Measurements from ENCODE around the gene PODNL1.

DNA sequence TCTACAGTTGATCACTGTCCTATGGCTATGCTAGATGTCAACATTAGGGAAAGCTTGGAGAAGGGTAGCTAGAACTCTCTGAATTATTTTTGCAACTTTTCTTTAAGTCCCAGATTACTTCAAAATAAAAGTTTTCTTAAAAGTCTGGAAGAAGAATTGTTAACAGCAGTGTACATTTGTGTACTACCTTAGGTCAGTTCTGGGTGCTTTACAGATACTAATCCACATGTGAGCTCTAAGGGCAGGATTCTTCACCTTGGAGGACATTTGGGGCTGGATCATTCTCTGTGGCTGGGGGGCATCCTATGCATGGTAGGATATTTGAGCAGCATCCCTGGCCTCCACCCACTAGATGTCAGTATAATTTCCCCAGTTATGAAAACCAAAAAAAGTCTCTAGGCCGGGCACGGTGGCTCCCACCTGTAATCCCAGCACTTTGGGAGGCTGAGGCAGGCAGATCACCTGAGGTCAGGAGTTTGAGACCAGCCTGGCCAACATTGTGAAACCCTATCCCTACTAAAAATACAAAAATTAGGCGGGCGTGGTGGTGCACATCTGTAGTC lies 35.1 kb downstream of the PODNL1 start:
- no peak for TF ChIP-seq POLR2A (IDR thresholded peaks at IDR 0.05)
- TF ChIP-seq, protein P1, sequence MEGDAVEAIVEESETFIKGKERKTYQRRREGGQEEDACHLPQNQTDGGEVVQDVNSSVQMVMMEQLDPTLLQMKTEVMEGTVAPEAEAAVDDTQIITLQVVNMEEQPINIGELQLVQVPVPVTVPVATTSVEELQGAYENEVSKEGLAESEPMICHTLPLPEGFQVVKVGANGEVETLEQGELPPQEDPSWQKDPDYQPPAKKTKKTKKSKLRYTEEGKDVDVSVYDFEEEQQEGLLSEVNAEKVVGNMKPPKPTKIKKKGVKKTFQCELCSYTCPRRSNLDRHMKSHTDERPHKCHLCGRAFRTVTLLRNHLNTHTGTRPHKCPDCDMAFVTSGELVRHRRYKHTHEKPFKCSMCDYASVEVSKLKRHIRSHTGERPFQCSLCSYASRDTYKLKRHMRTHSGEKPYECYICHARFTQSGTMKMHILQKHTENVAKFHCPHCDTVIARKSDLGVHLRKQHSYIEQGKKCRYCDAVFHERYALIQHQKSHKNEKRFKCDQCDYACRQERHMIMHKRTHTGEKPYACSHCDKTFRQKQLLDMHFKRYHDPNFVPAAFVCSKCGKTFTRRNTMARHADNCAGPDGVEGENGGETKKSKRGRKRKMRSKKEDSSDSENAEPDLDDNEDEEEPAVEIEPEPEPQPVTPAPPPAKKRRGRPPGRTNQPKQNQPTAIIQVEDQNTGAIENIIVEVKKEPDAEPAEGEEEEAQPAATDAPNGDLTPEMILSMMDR (IDR thresholded peaks at IDR 0.05): no peak
